ENCODE measurements around the gene SAMD4B. TPM values are rescaled to one million over a fixed set of nuclear protein-coding genes. Genes with fewer than 3 reads are reported as not detected.

SAMD4B gene
- total RNA-seq, 6 experiments from 2014 or later, result 107 to 133 (median 124) TPM

DNA sequence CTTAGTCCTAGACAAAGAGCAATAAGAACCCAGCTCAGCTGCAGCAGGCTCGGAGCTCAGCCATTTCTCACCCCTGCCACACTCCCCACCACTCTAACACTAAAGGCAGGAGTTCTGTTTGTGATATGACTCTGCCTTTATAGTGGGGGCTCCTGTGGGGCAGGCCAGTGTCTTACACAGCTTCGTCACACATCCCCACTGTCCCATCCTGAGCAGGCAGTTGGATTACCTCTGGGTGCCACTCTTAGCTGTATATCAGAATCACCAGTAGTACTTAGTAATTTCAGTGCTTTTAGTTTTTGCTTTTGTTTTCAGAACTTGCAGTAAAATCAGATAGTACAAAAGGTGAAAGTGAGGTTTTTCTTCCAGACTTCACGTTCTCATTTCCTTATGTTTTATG lies 16.8 kb downstream of the SAMD4B start:
- no peak for DNase-seq
- Mint-ChIP-seq H3K4me3 (no peak overlapping the region), H3K36me3 (ENCODE audit: low read depth) (peaks cover 36% of the 10 kb centered on the region), H3K9me3 (no peaks in the 10 kb centered on the region), H3K4me1 (ENCODE audit: low read depth) (peaks cover 27% of the 10 kb centered on the region), H3K27ac (no peak overlapping the region), H3K27me3 (ENCODE audit: insufficient read depth) (no peaks in the 10 kb centered on the region)
- TF ChIP-seq, protein P1, sequence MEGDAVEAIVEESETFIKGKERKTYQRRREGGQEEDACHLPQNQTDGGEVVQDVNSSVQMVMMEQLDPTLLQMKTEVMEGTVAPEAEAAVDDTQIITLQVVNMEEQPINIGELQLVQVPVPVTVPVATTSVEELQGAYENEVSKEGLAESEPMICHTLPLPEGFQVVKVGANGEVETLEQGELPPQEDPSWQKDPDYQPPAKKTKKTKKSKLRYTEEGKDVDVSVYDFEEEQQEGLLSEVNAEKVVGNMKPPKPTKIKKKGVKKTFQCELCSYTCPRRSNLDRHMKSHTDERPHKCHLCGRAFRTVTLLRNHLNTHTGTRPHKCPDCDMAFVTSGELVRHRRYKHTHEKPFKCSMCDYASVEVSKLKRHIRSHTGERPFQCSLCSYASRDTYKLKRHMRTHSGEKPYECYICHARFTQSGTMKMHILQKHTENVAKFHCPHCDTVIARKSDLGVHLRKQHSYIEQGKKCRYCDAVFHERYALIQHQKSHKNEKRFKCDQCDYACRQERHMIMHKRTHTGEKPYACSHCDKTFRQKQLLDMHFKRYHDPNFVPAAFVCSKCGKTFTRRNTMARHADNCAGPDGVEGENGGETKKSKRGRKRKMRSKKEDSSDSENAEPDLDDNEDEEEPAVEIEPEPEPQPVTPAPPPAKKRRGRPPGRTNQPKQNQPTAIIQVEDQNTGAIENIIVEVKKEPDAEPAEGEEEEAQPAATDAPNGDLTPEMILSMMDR (IDR thresholded peaks at IDR 0.05), result no peak

DNA sequence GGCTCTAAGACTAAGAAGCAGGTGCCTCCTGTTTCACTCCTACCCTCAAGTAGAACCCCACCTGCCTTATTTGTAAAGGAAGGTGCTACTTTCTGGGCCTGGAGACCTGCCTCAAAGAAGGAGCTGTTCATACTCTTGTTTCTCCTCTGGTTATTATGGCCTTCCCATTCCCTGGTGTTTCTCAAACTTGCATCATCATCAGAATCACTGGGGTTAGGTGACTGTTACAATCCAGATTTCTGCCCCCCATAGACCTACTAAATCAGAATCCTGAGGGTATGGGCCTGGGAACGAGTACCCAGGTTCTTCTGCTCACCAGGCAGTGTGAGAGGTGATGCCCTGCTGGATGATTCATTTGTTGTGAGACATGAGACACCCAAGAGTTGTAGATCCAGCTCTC lies 18.4 kb downstream of the SAMD4B start:
- peak overlapping the region; percentile 40; the same call in 1 of the 2 replicates for H3K27ac Mint-ChIP-seq
- DNase-seq, result no peak
- no peak overlapping the region for H3K4me3 Mint-ChIP-seq
- no peaks in the 10 kb centered on the region for H3K27me3 Mint-ChIP-seq (ENCODE audit: insufficient read depth)
- TF ChIP-seq, protein P1 (IDR thresholded peaks at IDR 0.05), result no peak
- no peaks in the 10 kb centered on the region for H3K9me3 Mint-ChIP-seq
- H3K4me1 Mint-ChIP-seq (ENCODE audit: low read depth), result peaks cover 36% of the 10 kb centered on the region
- peaks cover 41% of the 10 kb centered on the region for H3K36me3 Mint-ChIP-seq (ENCODE audit: low read depth)

DNA sequence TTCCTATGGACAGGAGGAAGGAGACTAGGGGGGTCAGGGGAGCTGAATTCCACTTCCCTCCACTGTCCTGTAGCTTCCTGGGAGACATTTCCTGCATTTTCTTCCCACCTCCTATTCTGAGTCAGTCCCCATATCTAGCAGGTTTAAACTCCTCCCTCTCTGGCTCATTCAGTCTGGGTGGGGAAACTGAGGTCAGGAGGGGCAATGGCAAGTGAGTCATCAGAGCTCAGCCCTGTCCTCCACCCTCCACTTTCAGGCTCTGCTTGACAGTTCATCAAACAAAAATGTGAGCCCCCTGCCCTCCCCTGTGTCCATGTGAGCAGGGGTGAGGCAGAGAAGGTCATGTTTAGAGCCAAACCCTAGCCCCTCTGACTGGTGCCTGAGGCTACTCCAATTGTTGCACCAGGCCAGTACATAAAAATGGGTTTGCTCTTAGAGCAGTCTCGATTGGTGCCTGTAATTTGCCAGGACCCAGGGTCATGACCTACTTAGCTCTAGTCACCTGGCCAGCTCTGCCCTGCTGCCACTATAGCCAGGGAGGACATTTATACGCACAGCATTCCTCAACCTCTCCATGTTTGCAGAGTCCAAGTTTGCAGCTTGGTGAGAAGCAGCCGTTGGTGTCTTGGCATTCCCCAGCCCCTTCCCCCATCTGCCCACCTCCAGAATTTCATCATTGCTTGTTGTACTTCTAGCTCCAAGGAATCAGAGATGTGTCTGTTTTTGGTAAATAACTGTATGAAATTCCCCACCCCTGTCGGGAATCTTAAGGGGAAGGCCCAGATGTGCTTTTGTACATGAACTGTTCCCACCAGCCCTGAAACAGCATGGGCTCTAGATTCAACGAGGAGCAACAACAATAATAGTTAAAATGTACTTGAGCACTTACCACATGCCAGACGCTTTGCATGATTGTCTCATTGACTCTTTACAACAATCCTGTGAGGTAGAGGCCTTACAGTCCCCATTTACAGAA lies 20.7 kb downstream of the SAMD4B start:
- H3K36me3 Mint-ChIP-seq (ENCODE audit: low read depth), result peaks cover 26% of the 10 kb centered on the region
- peak; percentile 50 for DNase-seq
- TF ChIP-seq, protein P1 (IDR thresholded peaks at IDR 0.05), result no peak
- no peaks in the 10 kb centered on the region for H3K9me3 Mint-ChIP-seq
- peak overlapping the region; percentile 92 for H3K27ac Mint-ChIP-seq
- H3K4me3 Mint-ChIP-seq, result peak overlapping the region; percentile 14; the same call in 1 of the 2 replicates
- peaks cover 3% of the 10 kb centered on the region; the same call in 1 of the 2 replicates for H3K27me3 Mint-ChIP-seq (ENCODE audit: insufficient read depth)
- H3K4me1 Mint-ChIP-seq (ENCODE audit: low read depth), result peaks cover 36% of the 10 kb centered on the region

DNA sequence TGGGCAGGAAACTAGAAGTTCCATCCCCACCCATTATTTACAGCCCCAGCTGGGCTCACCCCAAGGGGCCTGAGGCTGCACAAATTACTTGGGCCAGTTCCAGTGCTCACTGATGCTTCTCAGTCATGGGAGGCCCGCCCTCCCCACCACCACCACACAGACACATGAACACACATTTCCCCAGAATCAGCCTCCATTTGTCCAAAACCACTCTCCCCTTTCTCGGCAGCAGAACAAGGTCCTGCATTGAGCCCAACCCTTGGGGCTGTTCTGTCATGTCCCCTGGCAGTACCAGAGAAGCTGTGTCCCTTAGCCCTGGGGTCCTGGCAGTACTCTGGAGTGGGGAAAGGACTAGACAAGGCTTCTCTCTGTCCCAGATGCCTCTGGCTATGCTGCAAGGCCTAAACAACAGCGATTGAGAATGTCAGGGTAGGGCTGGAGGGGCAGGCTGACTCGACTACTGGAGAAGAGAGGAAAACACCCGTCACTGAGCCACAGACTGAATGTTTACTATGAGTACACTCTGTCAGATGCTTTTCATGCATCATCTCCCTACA lies 21.8 kb downstream of the SAMD4B start:
- H3K9me3 Mint-ChIP-seq, result no peaks in the 10 kb centered on the region
- peaks cover 31% of the 10 kb centered on the region for H3K36me3 Mint-ChIP-seq (ENCODE audit: low read depth)
- TF ChIP-seq, protein P1 (IDR thresholded peaks at IDR 0.05), result no peak
- H3K4me1 Mint-ChIP-seq (ENCODE audit: low read depth), result peaks cover 36% of the 10 kb centered on the region
- DNase-seq, result no peak
- peak overlapping the region; percentile 92 for H3K27ac Mint-ChIP-seq
- H3K4me3 Mint-ChIP-seq, result no peak overlapping the region
- H3K27me3 Mint-ChIP-seq (ENCODE audit: insufficient read depth), result peaks cover 3% of the 10 kb centered on the region; the same call in 1 of the 2 replicates

DNA sequence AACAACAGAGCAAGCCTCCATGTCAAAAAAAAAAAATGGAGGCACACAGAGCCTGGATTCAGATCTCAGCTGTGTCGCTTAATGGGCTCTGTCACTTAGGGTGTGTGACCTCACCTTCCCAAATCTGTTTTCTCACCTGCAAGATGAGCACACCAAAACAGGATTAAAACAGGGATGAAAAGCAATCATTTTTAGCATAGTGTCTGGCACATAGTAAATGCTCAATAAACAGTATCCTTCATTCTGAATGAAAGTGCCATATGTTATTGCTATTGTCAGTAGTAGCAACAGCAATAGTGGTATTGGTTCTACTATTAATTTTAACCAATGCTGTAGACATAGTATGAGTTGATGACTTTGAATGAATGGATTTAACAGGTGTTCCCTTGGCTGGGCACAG lies 23.3 kb downstream of the SAMD4B start:
- Mint-ChIP-seq H3K9me3 (no peaks in the 10 kb centered on the region), H3K36me3 (ENCODE audit: low read depth) (peaks cover 31% of the 10 kb centered on the region), H3K4me1 (ENCODE audit: low read depth) (peaks cover 34% of the 10 kb centered on the region), H3K27ac (no peak overlapping the region), H3K27me3 (ENCODE audit: insufficient read depth) (peaks cover 3% of the 10 kb centered on the region; the same call in 1 of the 2 replicates), H3K4me3 (no peak overlapping the region)
- no peak for DNase-seq
- TF ChIP-seq, protein P1 (IDR thresholded peaks at IDR 0.05), result no peak

Measured in HFFc6 (cell line).